ENCODE results near the gene ZNF438.

GRCh38 chr10:31069411-31069810 lies 37.7 kb upstream of the ZNF438 start:
- TF ChIP-seq, protein P1, sequence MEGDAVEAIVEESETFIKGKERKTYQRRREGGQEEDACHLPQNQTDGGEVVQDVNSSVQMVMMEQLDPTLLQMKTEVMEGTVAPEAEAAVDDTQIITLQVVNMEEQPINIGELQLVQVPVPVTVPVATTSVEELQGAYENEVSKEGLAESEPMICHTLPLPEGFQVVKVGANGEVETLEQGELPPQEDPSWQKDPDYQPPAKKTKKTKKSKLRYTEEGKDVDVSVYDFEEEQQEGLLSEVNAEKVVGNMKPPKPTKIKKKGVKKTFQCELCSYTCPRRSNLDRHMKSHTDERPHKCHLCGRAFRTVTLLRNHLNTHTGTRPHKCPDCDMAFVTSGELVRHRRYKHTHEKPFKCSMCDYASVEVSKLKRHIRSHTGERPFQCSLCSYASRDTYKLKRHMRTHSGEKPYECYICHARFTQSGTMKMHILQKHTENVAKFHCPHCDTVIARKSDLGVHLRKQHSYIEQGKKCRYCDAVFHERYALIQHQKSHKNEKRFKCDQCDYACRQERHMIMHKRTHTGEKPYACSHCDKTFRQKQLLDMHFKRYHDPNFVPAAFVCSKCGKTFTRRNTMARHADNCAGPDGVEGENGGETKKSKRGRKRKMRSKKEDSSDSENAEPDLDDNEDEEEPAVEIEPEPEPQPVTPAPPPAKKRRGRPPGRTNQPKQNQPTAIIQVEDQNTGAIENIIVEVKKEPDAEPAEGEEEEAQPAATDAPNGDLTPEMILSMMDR (conservative IDR thresholded peaks at IDR 0.05; ENCODE audit: low read depth, low read length) = no peak
- no peak for TF ChIP-seq EZH2 (IDR thresholded peaks at IDR 0.05; ENCODE audit: borderline replicate concordance, low read depth, low read length, poor library complexity, severe bottlenecking)
